Spleen (tissue), 7 donors: ENCODE results near the gene GIGYF1.

Experiments used
- CTCF ChIP-seq, 11 experiments: fragments of 200-600 bp in 7 of 11; fragments of 450-650 bp in 4 of 11; sonication (generic) in 4 of 11; IDR thresholded peaks in 8 of 11; conservative IDR thresholded peaks in 3 of 11; 1 replicate in 7 of 11; 2 replicates in 4 of 11; pipeline versions ENCODE4 v1.4.0 to v1.8.0; 2016 to 2021; ENCODE audit warnings: antibody characterized with exemption in 11 of 11, inconsistent platforms in 4 of 11, mild to moderate bottlenecking in 1 of 11
- POLR2AphosphoS5 ChIP-seq, 3 donors: sonication (generic); formaldehyde crosslinking; IDR thresholded peaks; one replicate each; pipeline ENCODE4 v1.5.1; 2017; ENCODE audit warnings: antibody characterized with exemption in 3 of 3
- donor health status: DM: no; HTN: no; CAD: no; lungs with moderate emphysema.
- donor health status: DM: no; HTN: no; CAD: no.
- donor health status: DM: no; HTN: no; CAD: no.

- no peak for TF ChIP-seq CTCF (IDR thresholded peaks at IDR 0.05 in 8 of 11, conservative IDR thresholded peaks at IDR 0.05 in 3 of 11)
- peak in 1 of 3 donors; percentile 41 for TF ChIP-seq POLR2AphosphoS5 (IDR thresholded peaks at IDR 0.05)
Observed at GRCh38 chr7:100689230-100690135, 4.6 kb downstream of the GIGYF1 start.
